DOHH2 (cell line): ENCODE data around the gene MBD3L5.
"Not testable (repeated sequence)": the region's sequence is repeated elsewhere in the genome, so short reads cannot be mapped to it uniquely, and the experiment has no call there.

Experiments used
- H3F3A ChIP-seq: fragments of 200-600 bp; sonication (generic), shearing (Covaris generic); 2 replicates; pipeline ENCODE4 v1.6.0; 2016; ENCODE audit warnings: antibody characterized with exemption, mild to moderate bottlenecking; ENCODE audit not compliant: control insufficient read depth, insufficient read depth
- H3K27ac ChIP-seq: fragments of 200-600 bp; sonication (generic); 2 replicates; pipeline ENCODE4 v1.5.1; 2014; ENCODE audit warnings: low read depth, mild to moderate bottlenecking, low read length, moderate library complexity
- H3K27me3 ChIP-seq: fragments of 200-600 bp; sonication (generic); 2 replicates; pipeline ENCODE4 v1.6.1; 2014; ENCODE audit warnings: mild to moderate bottlenecking, low read length, mixed read lengths; ENCODE audit not compliant: control insufficient read depth
- H3K36me3 ChIP-seq: fragments of 200-600 bp; sonication (generic); 2 replicates; pipeline ENCODE4 v1.6.1; 2014; ENCODE audit warnings: mild to moderate bottlenecking, low read length, moderate library complexity, mixed read lengths; ENCODE audit not compliant: control insufficient read depth
- H3K4me1 ChIP-seq: fragments of 200-600 bp; sonication (generic); 2 replicates; pipeline ENCODE4 v1.6.1; 2014; ENCODE audit warnings: mild to moderate bottlenecking, low read length, mixed read lengths; ENCODE audit not compliant: control insufficient read depth
- H3K4me2 ChIP-seq: fragments of 200-600 bp; sonication (generic); 2 replicates; pipeline ENCODE4 v1.6.0; 2014; ENCODE audit warnings: mild to moderate bottlenecking, low read length, moderate library complexity
- H3K4me3 ChIP-seq: fragments of 200-600 bp; sonication (generic); 2 replicates; pipeline ENCODE4 v1.5.1; 2014; ENCODE audit warnings: mild to moderate bottlenecking, low read length, mixed read lengths
- H3K79me2 ChIP-seq: fragments of 200-600 bp; sonication (generic); 2 replicates; pipeline ENCODE4 v1.6.1; 2014; ENCODE audit warnings: mild to moderate bottlenecking, low read length, mixed read lengths; ENCODE audit not compliant: control insufficient read depth
- H3K9me2 ChIP-seq: fragments of 200-600 bp; sonication (generic); replicated peaks from 2 replicates; pipeline ENCODE4 v1.6.1; 2014; ENCODE audit warnings: mild to moderate bottlenecking, low read length, mixed read lengths; ENCODE audit not compliant: control insufficient read depth
- H3K9me3 ChIP-seq: fragments of 200-600 bp; sonication (generic); 2 replicates; pipeline ENCODE4 v1.6.1; 2014; ENCODE audit warnings: antibody characterized with exemption, low read length, mixed read lengths; ENCODE audit not compliant: control insufficient read depth, insufficient read depth
- H4K20me1 ChIP-seq: fragments of 200-600 bp; sonication (generic); 2 replicates; pipeline ENCODE4 v1.6.0; 2014; ENCODE audit warnings: low read depth, mild to moderate bottlenecking, antibody characterized with exemption, low read length, moderate library complexity; ENCODE audit not compliant: control insufficient read depth, insufficient read depth

MBD3L5 gene

GRCh38 chr19:7040079-7040478 lies 9.7 kb downstream of the MBD3L5 start, which contains the start of gene MBD3L4:
Gene MBD3L4, minus strand, starts transcription at chr19:7040179. Its CDS starts 35 bp downstream, at chr19:7040144.
- not testable (repeated sequence) for H3K36me3 ChIP-seq, H3K4me2 ChIP-seq, H3K27ac ChIP-seq, H3K9me3 ChIP-seq, H3K27me3 ChIP-seq, H3K9me2 ChIP-seq, H3F3A ChIP-seq, H3K4me1 ChIP-seq, H3K4me3 ChIP-seq, H3K79me2 ChIP-seq, H4K20me1 ChIP-seq

DNA sequence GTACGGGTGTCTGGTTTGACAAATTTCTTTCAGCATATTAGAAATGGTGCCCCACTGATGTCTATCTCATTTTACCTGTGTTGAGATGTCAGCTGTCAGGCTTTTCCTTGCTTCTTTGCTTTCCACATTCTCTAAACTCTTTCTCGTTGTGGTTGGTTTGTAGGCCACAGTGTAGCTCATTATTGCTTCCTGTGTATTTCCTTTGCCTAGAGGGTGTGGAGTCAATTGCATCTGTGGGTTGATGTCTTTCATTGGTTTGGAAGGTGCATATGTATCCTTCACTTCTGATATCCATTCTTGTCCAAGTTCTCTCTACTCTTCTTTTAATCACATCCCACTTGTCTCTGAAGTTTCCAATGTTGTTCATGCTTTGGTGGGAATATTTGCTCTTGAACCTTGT lies 11.2 kb downstream of the MBD3L5 start:
- not testable (repeated sequence) for H3K4me2 ChIP-seq, H3F3A ChIP-seq, H3K79me2 ChIP-seq, H3K9me3 ChIP-seq, H3K4me3 ChIP-seq, H4K20me1 ChIP-seq, H3K4me1 ChIP-seq, H3K9me2 ChIP-seq, H3K36me3 ChIP-seq, H3K27me3 ChIP-seq, H3K27ac ChIP-seq

- H3K36me3 ChIP-seq, H3K9me3 ChIP-seq, H3F3A ChIP-seq, H3K9me2 ChIP-seq, H3K27ac ChIP-seq, H3K4me2 ChIP-seq, H3K4me1 ChIP-seq, H4K20me1 ChIP-seq, H3K79me2 ChIP-seq, H3K27me3 ChIP-seq, H3K4me3 ChIP-seq: not testable (repeated sequence)
Measured at GRCh38 chr19:7049021-7049420, 18.6 kb downstream of the MBD3L5 start, which contains the start of gene MBD3L2. Gene MBD3L2, plus strand, starts transcription at chr19:7049321. Its CDS starts 53 bp downstream, at chr19:7049374.

DNA sequence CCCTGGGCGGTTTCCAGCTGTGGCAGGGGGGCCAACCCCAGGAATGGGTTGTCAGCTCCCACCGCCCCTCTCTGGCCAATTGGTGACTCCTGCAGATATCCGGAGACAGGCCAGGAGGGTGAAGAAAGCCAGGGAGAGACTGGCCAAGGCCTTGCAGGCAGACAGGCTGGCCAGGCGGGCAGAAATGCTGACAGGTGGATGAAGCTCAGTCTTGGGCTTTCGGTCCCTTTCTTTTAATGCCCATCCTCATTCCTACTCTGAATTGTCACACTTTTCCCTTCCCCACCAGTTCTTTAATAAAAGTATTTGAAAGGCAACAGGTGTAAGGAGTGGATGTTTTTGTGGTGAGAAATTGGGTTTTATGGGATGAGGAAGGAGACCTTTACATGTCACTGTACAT lies 21.0 kb downstream of the MBD3L5 start:
- not testable (repeated sequence) for H3K4me3 ChIP-seq, H3K4me2 ChIP-seq

DNA sequence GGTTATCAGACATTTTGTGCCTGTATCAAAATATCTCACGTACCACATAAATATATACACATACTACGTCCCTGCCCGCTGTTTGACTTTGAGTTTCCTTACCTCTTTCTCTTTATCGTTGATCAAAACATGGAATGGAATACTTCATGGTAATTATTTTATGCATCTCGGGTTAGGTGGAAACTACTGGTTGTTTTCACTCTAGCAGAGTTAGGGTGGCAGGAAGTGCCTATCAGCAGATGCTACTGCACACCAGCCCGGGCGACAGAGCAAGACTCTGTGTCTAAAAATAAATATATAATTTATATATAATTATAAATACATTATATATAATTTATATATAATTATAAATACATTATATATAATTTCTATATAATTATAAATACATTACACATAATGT lies 22.5 kb downstream of the MBD3L5 start:
- not testable (repeated sequence) for H3K9me3 ChIP-seq, H4K20me1 ChIP-seq, H3K27me3 ChIP-seq, H3K4me2 ChIP-seq, H3K4me1 ChIP-seq, H3K4me3 ChIP-seq, H3K36me3 ChIP-seq, H3F3A ChIP-seq, H3K9me2 ChIP-seq, H3K27ac ChIP-seq, H3K79me2 ChIP-seq

More for the DNA sequence above, 21.0 kb downstream of the MBD3L5 start:
- not testable (repeated sequence) for H3K79me2 ChIP-seq, H3K27me3 ChIP-seq, H3K27ac ChIP-seq, H3K36me3 ChIP-seq, H3K4me1 ChIP-seq, H3K9me3 ChIP-seq, H3F3A ChIP-seq, H3K9me2 ChIP-seq, H4K20me1 ChIP-seq

- not testable (repeated sequence) for H3K4me1 ChIP-seq, H3K4me2 ChIP-seq, H3K4me3 ChIP-seq, H3K9me2 ChIP-seq, H3K27ac ChIP-seq, H3K79me2 ChIP-seq, H3K27me3 ChIP-seq, H3K36me3 ChIP-seq, H3F3A ChIP-seq, H3K9me3 ChIP-seq, H4K20me1 ChIP-seq
Measured at GRCh38 chr19:7054635-7055368, 24.4 kb downstream of the MBD3L5 start.

GRCh38 chr19:7055679-7056078 lies 25.3 kb downstream of the MBD3L5 start:
- not testable (repeated sequence) for H3K79me2 ChIP-seq, H3K4me2 ChIP-seq, H3K4me3 ChIP-seq, H4K20me1 ChIP-seq, H3K9me2 ChIP-seq, H3F3A ChIP-seq, H3K9me3 ChIP-seq, H3K4me1 ChIP-seq, H3K27me3 ChIP-seq, H3K36me3 ChIP-seq, H3K27ac ChIP-seq

- H3K4me1 ChIP-seq, H3K4me3 ChIP-seq, H3K36me3 ChIP-seq, H3K79me2 ChIP-seq, H4K20me1 ChIP-seq, H3K27me3 ChIP-seq, H3K9me3 ChIP-seq, H3F3A ChIP-seq, H3K4me2 ChIP-seq, H3K27ac ChIP-seq, H3K9me2 ChIP-seq: not testable (repeated sequence)
Measured at GRCh38 chr19:7056371-7056770, 26.0 kb downstream of the MBD3L5 start.
